Liver (tissue), 9 donors: ENCODE measurements around the gene LCN6. TPM values are rescaled to one million over a fixed set of nuclear protein-coding genes. Genes with fewer than 3 reads are reported as not detected.
"Not testable (repeated sequence)": the region's sequence is repeated elsewhere in the genome, so short reads cannot be mapped to it uniquely, and the experiment has no call there.

ENCODE experiments used
- DNase-seq: peaks from one replicate; pipeline ENCODE4 v3.0.0-alpha.2; 2017; ENCODE audit warnings: low spot score
- H3K27ac ChIP-seq, 2 donors: one replicate each; pipeline ENCODE4 v1.7.0; 2013; ENCODE audit warnings: inconsistent platforms in 2 of 2, low read length in 2 of 2, control low read depth in 1 of 2, low read depth in 1 of 2, mild to moderate bottlenecking in 1 of 2
- H3K27me3 ChIP-seq, 4 donors: one replicate each; pipeline versions ENCODE4 v1.6.1 to v1.7.0; 2013; ENCODE audit warnings: low read length in 3 of 4, inconsistent platforms in 1 of 4, mild to moderate bottlenecking in 1 of 4, moderate library complexity in 1 of 4; ENCODE audit not compliant: control insufficient read depth in 4 of 4, insufficient read depth in 4 of 4
- H3K36me3 ChIP-seq, 4 donors: one replicate each; pipeline versions ENCODE4 v1.6.1 to v1.7.0; 2013; ENCODE audit warnings: low read length in 3 of 4, mild to moderate bottlenecking in 3 of 4, low read depth in 1 of 4, moderate library complexity in 1 of 4; ENCODE audit not compliant: control insufficient read depth in 4 of 4, insufficient read depth in 3 of 4
- H3K4me1 ChIP-seq, 4 donors: one replicate each; pipeline versions ENCODE4 v1.6.1 to v1.7.0; 2013; ENCODE audit warnings: low read length in 3 of 4, mild to moderate bottlenecking in 3 of 4, moderate library complexity in 1 of 4; ENCODE audit not compliant: control insufficient read depth in 4 of 4, insufficient read depth in 4 of 4
- H3K4me3 ChIP-seq, 3 donors: one replicate each; pipeline versions ENCODE4 v1.6.1 to v1.7.0; 2013; ENCODE audit warnings: low read length in 3 of 3, control low read depth in 1 of 3, low read depth in 1 of 3, mild to moderate bottlenecking in 1 of 3
- H3K9ac ChIP-seq, 2 donors: one replicate each; pipeline ENCODE4 v1.7.0; 2013; ENCODE audit warnings: low read length in 2 of 2, mild to moderate bottlenecking in 2 of 2, moderate library complexity in 2 of 2, control low read depth in 1 of 2, low read depth in 1 of 2
- H3K9me3 ChIP-seq, 4 donors: one replicate each; pipeline versions ENCODE4 v1.6.1 to v1.7.0; 2013; ENCODE audit warnings: low read length in 3 of 4; ENCODE audit not compliant: control insufficient read depth in 4 of 4
- EGR1 ChIP-seq, 2 donors: IDR thresholded peaks; 2 replicates each; pipeline ENCODE4 v1.6.1; 2016 to 2018; ENCODE audit warnings: antibody characterized with exemption in 2 of 2, low read depth in 2 of 2
- FOXA1 ChIP-seq: IDR thresholded peaks from 2 replicates; pipeline ENCODE4 v1.6.1; 2016; ENCODE audit warnings: antibody characterized with exemption
- FOXA2 ChIP-seq: IDR thresholded peaks from 2 replicates; pipeline ENCODE4 v1.6.1; 2016; ENCODE audit warnings: antibody characterized with exemption
- GABPA ChIP-seq, 2 donors: IDR thresholded peaks in 1 of 2; conservative IDR thresholded peaks in 1 of 2; 2 replicates each; pipeline ENCODE4 v1.6.1; 2016; ENCODE audit warnings: antibody characterized with exemption in 2 of 2, mild to moderate bottlenecking in 1 of 2, moderate library complexity in 1 of 2
- HNF4A ChIP-seq, 2 donors: conservative IDR thresholded peaks; 2 replicates each; pipeline ENCODE4 v1.6.1; 2016; ENCODE audit warnings: antibody characterized with exemption in 2 of 2, mild to moderate bottlenecking in 2 of 2
- HNF4G ChIP-seq: IDR thresholded peaks from 2 replicates; pipeline ENCODE4 v1.6.1; 2016; ENCODE audit warnings: antibody characterized with exemption
- JUND ChIP-seq, 2 donors: IDR thresholded peaks; 2 replicates each; pipeline ENCODE4 v1.6.1; 2016; ENCODE audit warnings: antibody characterized with exemption in 2 of 2
- NR2F2 ChIP-seq: IDR thresholded peaks from 2 replicates; pipeline ENCODE4 v1.6.1; 2016; ENCODE audit warnings: antibody characterized with exemption
- RAD21 ChIP-seq, 2 donors: IDR thresholded peaks; 2 replicates each; pipeline ENCODE4 v1.6.1; 2016; ENCODE audit warnings: antibody characterized with exemption in 2 of 2, mild to moderate bottlenecking in 2 of 2
- RXRA ChIP-seq, 2 donors: IDR thresholded peaks; 2 replicates each; pipeline ENCODE4 v1.6.1; 2017 to 2018; ENCODE audit warnings: antibody characterized with exemption in 2 of 2, mild to moderate bottlenecking in 1 of 2
- SP1 ChIP-seq: IDR thresholded peaks from 2 replicates; pipeline ENCODE4 v1.6.1; 2018; ENCODE audit warnings: antibody characterized with exemption, mild to moderate bottlenecking
- TAF1 ChIP-seq: conservative IDR thresholded peaks from 2 replicates; pipeline ENCODE4 v1.6.1; 2016; ENCODE audit warnings: antibody characterized with exemption, mild to moderate bottlenecking
- YY1 ChIP-seq: IDR thresholded peaks from 2 replicates; pipeline ENCODE4 v1.6.1; 2016; ENCODE audit warnings: antibody characterized with exemption, mild to moderate bottlenecking
- WGBS: extraction: QIAGEN DNeasy Blood & Tissue Kit; methylation state at CpG from one replicate; pipeline ENCODE4 v1.1.7; 2013; 5-methylcytosine and 5-hydroxymethylcytosine counted together
- polyA plus RNA-seq, 2 donors: library from polyadenylated mRNA; stranded (reverse) in 1 of 2; unstranded in 1 of 2; fragments of 200-250 nt in 1 of 2; fragments of >200 nt in 1 of 2; fragmentation: Nextera tagmentation in 1 of 2; extraction: Ambion mirVana in 1 of 2; gene quantifications; one replicate each; pipeline versions ENCODE4 v1.2.1 to v1.2.3, GENCODE V29; 2013 to 2015
- total RNA-seq, 2 donors: library from RNA; depleted of rRNA; stranded (reverse); fragments of >200 nt; gene quantifications; one replicate each; pipeline ENCODE4 v1.2.3, GENCODE V29; 2014
- TF ChIP-seq, protein P1 (sequence below): IDR thresholded peaks from 2 replicates; pipeline ENCODE4 v1.6.1; 2016; ENCODE audit warnings: antibody characterized with exemption, mild to moderate bottlenecking
- TF ChIP-seq, protein P2 (sequence below): IDR thresholded peaks from 2 replicates; pipeline ENCODE4 v1.6.1; 2016; ENCODE audit warnings: antibody characterized with exemption
- TF ChIP-seq, protein P3 (sequence below): IDR thresholded peaks from 2 replicates; pipeline ENCODE4 v1.6.1; 2016; ENCODE audit warnings: antibody characterized with exemption
- TF ChIP-seq, protein P4 (sequence below): IDR thresholded peaks from 2 replicates; pipeline ENCODE4 v1.6.1; 2016; ENCODE audit warnings: antibody characterized with exemption
- TF ChIP-seq, protein P5 (sequence below): fragments of 150-350 bp; IDR thresholded peaks from 2 replicates; pipeline ENCODE4 v1.5.1; 2017; ENCODE audit warnings: improper control_type of control experiment, low read depth, low read length; ENCODE audit not compliant: missing input control
- donor health status: healthy.
- donor health status: healthy.
- donor health status: healthy.
- donor health status: healthy.
- donor health status: healthy.

LCN6 gene
- total and polyA plus RNA-seq, 4 donors, result 0.14 to 0.32 TPM; not detected in 2

DNA sequence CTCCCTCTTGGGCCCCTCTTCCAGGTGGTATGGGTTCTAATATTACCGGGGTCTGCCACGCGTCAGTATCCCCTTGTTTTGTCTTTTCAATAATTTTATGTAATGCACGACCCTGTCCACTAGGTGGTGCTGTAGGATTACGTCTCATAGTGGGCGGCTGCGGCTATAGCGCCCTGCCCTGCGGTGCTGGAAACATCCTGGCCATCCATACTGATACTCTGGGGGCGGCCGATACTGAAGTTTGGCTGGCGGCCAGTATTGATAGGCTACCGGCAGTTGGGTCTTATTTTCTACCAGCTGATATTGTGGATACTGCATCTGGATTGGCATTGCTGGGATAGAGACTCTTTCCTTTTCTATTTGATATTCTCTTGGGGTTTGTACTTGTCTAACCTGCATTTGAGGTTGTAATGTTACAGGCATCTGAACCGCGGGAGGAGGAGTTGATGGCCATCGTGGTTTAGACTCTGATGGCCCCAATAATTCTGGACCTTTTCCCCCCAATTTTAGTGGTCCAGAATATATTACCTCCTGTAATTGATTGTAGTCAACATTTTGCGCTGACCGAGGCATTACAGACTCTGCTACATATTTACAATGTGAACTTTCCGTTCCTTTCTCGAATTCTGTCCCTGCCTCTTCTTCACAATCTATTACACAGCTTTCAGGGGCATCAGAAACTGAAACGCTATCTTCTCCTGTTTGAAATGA, 39.5 kb upstream of the LCN6 start:
- Histone ChIP-seq H3K4me1 (peaks cover 6 to 59% (median 52%) of the 10 kb centered on the region in 4 donors), H3K27ac (peak overlapping the region in 1 of 2 donors; percentile 50), H3K36me3 (peaks cover 0 to under 1% (median 0%) of the 10 kb centered on the region in 4 donors), H3K9me3 (no peaks in the 10 kb centered on the region), H3K27me3 (no peaks in the 10 kb centered on the region), H3K4me3 (no peak overlapping the region), H3K9ac (no peak overlapping the region)
- peak; percentile 78 for DNase-seq
- TF ChIP-seq HNF4G (no peak), NR2F2 (no peak), HNF4A (conservative IDR thresholded peaks at IDR 0.05) (no peak), RXRA (IDR thresholded peaks at IDR 0.05) (no peak), SP1 (no peak), RAD21 (IDR thresholded peaks at IDR 0.05) (peak; percentile 93 to 95), EGR1 (IDR thresholded peaks at IDR 0.05; ENCODE audit: low read depth in 2 of 2) (peak in 1 of 2 donors; percentile 32), FOXA1 (no peak), YY1 (no peak), TAF1 (no peak), JUND (IDR thresholded peaks at IDR 0.05) (no peak), GABPA (IDR thresholded peaks at IDR 0.05 in 1 of 2, conservative IDR thresholded peaks at IDR 0.05 in 1 of 2) (no peak), FOXA2 (no peak)
- TF ChIP-seq, protein P1, sequence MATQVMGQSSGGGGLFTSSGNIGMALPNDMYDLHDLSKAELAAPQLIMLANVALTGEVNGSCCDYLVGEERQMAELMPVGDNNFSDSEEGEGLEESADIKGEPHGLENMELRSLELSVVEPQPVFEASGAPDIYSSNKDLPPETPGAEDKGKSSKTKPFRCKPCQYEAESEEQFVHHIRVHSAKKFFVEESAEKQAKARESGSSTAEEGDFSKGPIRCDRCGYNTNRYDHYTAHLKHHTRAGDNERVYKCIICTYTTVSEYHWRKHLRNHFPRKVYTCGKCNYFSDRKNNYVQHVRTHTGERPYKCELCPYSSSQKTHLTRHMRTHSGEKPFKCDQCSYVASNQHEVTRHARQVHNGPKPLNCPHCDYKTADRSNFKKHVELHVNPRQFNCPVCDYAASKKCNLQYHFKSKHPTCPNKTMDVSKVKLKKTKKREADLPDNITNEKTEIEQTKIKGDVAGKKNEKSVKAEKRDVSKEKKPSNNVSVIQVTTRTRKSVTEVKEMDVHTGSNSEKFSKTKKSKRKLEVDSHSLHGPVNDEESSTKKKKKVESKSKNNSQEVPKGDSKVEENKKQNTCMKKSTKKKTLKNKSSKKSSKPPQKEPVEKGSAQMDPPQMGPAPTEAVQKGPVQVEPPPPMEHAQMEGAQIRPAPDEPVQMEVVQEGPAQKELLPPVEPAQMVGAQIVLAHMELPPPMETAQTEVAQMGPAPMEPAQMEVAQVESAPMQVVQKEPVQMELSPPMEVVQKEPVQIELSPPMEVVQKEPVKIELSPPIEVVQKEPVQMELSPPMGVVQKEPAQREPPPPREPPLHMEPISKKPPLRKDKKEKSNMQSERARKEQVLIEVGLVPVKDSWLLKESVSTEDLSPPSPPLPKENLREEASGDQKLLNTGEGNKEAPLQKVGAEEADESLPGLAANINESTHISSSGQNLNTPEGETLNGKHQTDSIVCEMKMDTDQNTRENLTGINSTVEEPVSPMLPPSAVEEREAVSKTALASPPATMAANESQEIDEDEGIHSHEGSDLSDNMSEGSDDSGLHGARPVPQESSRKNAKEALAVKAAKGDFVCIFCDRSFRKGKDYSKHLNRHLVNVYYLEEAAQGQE, result no peak
- TF ChIP-seq, protein P2, sequence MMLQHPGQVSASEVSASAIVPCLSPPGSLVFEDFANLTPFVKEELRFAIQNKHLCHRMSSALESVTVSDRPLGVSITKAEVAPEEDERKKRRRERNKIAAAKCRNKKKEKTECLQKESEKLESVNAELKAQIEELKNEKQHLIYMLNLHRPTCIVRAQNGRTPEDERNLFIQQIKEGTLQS, result no peak
- TF ChIP-seq, protein P3, sequence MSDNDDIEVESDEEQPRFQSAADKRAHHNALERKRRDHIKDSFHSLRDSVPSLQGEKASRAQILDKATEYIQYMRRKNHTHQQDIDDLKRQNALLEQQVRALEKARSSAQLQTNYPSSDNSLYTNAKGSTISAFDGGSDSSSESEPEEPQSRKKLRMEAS, result no peak
- TF ChIP-seq, protein P4, sequence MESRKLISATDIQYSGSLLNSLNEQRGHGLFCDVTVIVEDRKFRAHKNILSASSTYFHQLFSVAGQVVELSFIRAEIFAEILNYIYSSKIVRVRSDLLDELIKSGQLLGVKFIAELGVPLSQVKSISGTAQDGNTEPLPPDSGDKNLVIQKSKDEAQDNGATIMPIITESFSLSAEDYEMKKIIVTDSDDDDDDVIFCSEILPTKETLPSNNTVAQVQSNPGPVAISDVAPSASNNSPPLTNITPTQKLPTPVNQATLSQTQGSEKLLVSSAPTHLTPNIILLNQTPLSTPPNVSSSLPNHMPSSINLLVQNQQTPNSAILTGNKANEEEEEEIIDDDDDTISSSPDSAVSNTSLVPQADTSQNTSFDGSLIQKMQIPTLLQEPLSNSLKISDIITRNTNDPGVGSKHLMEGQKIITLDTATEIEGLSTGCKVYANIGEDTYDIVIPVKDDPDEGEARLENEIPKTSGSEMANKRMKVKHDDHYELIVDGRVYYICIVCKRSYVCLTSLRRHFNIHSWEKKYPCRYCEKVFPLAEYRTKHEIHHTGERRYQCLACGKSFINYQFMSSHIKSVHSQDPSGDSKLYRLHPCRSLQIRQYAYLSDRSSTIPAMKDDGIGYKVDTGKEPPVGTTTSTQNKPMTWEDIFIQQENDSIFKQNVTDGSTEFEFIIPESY, result no peak
- TF ChIP-seq, protein P5, sequence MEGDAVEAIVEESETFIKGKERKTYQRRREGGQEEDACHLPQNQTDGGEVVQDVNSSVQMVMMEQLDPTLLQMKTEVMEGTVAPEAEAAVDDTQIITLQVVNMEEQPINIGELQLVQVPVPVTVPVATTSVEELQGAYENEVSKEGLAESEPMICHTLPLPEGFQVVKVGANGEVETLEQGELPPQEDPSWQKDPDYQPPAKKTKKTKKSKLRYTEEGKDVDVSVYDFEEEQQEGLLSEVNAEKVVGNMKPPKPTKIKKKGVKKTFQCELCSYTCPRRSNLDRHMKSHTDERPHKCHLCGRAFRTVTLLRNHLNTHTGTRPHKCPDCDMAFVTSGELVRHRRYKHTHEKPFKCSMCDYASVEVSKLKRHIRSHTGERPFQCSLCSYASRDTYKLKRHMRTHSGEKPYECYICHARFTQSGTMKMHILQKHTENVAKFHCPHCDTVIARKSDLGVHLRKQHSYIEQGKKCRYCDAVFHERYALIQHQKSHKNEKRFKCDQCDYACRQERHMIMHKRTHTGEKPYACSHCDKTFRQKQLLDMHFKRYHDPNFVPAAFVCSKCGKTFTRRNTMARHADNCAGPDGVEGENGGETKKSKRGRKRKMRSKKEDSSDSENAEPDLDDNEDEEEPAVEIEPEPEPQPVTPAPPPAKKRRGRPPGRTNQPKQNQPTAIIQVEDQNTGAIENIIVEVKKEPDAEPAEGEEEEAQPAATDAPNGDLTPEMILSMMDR, result peak; percentile 83
- WGBS, result 9% methylated on average over 21 of the region's 21 CpGs

DNA sequence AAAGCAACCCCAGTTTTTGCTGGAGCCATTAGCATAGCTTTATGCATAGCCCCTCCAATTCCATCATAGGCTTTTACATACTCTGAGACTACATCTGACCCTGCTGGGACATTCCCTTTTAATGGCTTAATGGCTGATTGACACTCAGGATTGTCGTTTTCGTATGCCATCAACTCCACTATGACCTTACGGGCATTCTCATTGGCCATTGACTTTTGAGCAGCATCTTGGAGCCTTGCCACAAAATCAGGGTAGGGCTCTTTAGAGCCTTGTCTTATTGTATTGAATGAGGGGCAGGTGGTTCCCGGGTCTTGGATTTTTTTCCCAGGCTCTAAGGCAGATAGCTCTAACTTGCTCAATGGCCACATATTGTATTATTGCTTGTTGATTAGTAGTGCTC, 38.7 kb upstream of the LCN6 start:
- peaks cover 4 to 53% (median 46%) of the 10 kb centered on the region in 4 donors for H3K4me1 ChIP-seq
- not testable (repeated sequence) for H3K27me3 ChIP-seq, H3K27ac ChIP-seq, DNase-seq, H3K4me3 ChIP-seq, H3K36me3 ChIP-seq, H3K9ac ChIP-seq, H3K9me3 ChIP-seq
- WGBS, result 18% methylated on average over 4 of the region's 4 CpGs
